ENCODE data around the gene NFIB.

DNA sequence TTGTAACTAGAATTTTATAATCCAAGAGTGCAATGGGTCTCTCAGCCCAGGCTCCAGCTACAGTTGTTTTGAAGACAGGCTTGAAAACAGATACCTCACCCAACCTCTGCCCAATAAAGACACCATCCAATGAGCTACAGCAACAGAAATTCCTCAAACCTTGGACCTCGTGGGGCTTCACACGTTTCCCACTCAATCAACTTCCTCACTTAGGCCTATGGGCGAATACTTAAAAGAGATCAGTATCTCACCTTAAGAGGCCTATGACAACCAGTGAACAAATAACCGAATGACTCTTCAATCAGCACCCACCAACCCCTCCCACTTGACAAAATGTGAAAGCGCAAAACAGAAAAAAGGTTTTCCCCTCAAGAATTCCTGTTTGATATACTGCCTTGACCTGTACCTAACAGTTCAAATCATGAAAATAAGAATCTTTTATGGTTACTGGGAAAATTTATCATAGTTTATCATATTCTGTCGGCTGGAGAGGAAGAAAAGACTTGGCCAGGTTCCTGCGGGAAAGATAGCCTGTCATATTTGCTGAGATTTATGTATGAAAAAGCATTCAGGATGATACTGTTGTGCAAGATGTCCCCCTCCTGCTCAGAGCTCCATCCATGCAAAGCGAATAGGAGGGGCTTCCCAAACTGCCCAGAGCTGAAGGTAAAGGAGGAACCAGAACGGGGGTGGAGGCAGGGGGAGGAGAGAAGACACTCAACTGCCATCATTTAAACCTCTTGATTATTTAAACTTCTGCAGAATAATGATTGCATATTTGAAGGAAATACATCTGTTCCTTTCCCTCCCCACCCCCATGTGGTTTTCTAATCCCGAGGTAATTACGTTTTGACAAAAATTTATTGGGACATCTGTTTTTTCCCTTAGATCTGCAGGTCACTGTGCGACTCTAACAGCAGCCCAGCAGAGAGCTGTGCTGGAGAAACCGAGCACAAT is 256.3 kb downstream of the NFIB start:
- TF ChIP-seq CTCF (conservative IDR thresholded peaks at IDR 0.05; ENCODE audit: low read length) (no peak), EZH2phosphoT487 (IDR thresholded peaks at IDR 0.05; ENCODE audit: borderline replicate concordance, low read depth, low read length) (no peak)
